Colonic mucosa (tissue), 4 donors: ENCODE results near the gene AFF3. TPM values are rescaled to one million over a fixed set of nuclear protein-coding genes. Genes with fewer than 3 reads are reported as not detected.

Experiments
- DNase-seq: peaks from one replicate; pipeline ENCODE4 v3.0.0-alpha.2; 2020
- H3K27ac ChIP-seq: fragments of 200-600 bp; one replicate; pipeline ENCODE4 v1.8.0; 2021
- H3K27me3 ChIP-seq: fragments of 200-600 bp; one replicate; pipeline ENCODE4 v1.8.0; 2021
- H3K36me3 ChIP-seq: fragments of 200-600 bp; one replicate; pipeline ENCODE4 v1.8.0; 2021
- H3K4me1 ChIP-seq: fragments of 200-600 bp; one replicate; pipeline ENCODE4 v1.8.0; 2021; ENCODE audit warnings: mild to moderate bottlenecking
- H3K4me3 ChIP-seq: fragments of 200-600 bp; one replicate; pipeline ENCODE4 v1.8.0; 2021
- H3K9ac ChIP-seq, 2 donors: one replicate each; pipeline ENCODE4 v1.7.0; 2013; ENCODE audit warnings: control low read depth in 2 of 2, low read depth in 2 of 2, low read length in 2 of 2
- H3K9me3 ChIP-seq: fragments of 200-600 bp; one replicate; pipeline ENCODE4 v1.8.0; 2021
- intact Hi-C: fragments of 100-400 bp; cut with DNase I; formaldehyde crosslinking; loops from one replicate; pipeline ENCODE4 v1.14.1; 2022
- total RNA-seq, 2 donors: library from RNA; stranded (reverse); fragmentation: NEBNext Ultra II Directional in 1 of 2; extraction: Animal tissue kit (Norgen Biotek cat#: 25700) in 1 of 2; gene quantifications; one replicate each; pipeline ENCODE4 v1.2.1, GENCODE V29; 2021
- TF ChIP-seq, protein P1 (sequence below): fragments of 200-600 bp; IDR thresholded peaks from one replicate; pipeline ENCODE4 v1.8.0; 2022; ENCODE audit warnings: antibody characterized with exemption, mild to moderate bottlenecking
- donor health status: healthy.
- donor health status: DM: no; HTN: no; CAD: no.
- donor health status: DM: no; HTN: no; CAD: no.

AFF3 gene
- total RNA-seq, 2 donors from 2014 or later = 0.86 to 2.6 TPM

DNA sequence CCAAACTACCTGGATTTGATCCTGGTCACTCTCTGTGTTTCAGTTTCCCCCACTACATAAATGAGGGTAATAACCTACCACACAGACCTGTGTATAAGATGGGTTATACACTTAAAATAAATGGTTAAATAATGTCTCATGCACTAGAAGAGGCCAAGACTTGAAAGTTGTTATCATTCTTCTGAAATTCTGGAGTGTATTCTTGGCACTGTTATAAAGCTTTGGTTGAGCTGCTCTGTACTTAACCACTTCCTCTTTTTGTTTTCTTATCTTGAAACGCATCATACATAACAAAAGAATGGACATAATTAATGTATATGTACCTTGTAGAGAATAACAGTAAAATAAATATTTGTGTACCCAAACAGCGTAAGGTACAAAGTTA lies 281.0 kb downstream of the AFF3 start:
- intact Hi-C loops = no loop called here
- Histone ChIP-seq H3K36me3 (no peaks in the 10 kb centered on the region), H3K9ac (no peak overlapping the region), H3K4me1 (no peaks in the 10 kb centered on the region), H3K4me3 (no peak overlapping the region), H3K9me3 (no peaks in the 10 kb centered on the region), H3K27ac (no peak overlapping the region), H3K27me3 (no peaks in the 10 kb centered on the region)
- TF ChIP-seq, protein P1, sequence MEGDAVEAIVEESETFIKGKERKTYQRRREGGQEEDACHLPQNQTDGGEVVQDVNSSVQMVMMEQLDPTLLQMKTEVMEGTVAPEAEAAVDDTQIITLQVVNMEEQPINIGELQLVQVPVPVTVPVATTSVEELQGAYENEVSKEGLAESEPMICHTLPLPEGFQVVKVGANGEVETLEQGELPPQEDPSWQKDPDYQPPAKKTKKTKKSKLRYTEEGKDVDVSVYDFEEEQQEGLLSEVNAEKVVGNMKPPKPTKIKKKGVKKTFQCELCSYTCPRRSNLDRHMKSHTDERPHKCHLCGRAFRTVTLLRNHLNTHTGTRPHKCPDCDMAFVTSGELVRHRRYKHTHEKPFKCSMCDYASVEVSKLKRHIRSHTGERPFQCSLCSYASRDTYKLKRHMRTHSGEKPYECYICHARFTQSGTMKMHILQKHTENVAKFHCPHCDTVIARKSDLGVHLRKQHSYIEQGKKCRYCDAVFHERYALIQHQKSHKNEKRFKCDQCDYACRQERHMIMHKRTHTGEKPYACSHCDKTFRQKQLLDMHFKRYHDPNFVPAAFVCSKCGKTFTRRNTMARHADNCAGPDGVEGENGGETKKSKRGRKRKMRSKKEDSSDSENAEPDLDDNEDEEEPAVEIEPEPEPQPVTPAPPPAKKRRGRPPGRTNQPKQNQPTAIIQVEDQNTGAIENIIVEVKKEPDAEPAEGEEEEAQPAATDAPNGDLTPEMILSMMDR = no peak
- DNase-seq = no peak

DNA sequence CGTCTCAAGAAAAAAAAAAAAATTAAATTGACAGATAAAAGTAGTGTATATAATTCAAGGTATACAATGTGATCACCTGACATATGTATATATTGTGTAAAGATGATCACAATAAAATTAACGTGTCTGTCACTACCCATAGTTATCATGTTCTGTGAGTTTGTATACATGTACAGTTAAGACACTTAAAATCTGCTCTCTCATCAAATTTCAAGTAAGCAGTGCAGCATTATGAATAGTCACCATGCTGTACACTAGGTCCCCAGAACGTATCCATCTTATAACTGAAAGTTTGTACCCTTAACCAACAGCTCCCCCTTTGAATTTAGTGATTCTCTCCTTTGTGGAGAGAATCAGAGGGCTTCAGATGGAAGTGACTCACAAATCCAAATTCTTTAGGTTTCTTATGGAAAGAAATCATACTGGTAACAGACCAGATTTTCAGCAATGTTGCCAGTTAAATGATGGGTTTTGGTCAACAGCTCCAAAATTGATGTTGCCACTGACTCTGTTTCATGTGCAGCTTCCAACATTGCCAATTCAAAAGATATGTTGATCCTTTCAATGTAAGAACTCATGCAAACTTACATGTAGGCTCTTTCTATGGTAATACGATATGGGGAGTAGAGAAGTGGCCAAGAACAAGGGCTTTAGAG lies 281.5 kb downstream of the AFF3 start:
- DNase-seq = no peak
- intact Hi-C loops = no loop called here
- TF ChIP-seq, protein P1 = no peak
- H3K9ac ChIP-seq = no peak overlapping the region
- H3K36me3 ChIP-seq = no peaks in the 10 kb centered on the region
- H3K27me3 ChIP-seq = no peaks in the 10 kb centered on the region
- no peaks in the 10 kb centered on the region for H3K4me1 ChIP-seq
- no peak overlapping the region for H3K27ac ChIP-seq
- no peak overlapping the region for H3K4me3 ChIP-seq
- no peaks in the 10 kb centered on the region for H3K9me3 ChIP-seq

DNA sequence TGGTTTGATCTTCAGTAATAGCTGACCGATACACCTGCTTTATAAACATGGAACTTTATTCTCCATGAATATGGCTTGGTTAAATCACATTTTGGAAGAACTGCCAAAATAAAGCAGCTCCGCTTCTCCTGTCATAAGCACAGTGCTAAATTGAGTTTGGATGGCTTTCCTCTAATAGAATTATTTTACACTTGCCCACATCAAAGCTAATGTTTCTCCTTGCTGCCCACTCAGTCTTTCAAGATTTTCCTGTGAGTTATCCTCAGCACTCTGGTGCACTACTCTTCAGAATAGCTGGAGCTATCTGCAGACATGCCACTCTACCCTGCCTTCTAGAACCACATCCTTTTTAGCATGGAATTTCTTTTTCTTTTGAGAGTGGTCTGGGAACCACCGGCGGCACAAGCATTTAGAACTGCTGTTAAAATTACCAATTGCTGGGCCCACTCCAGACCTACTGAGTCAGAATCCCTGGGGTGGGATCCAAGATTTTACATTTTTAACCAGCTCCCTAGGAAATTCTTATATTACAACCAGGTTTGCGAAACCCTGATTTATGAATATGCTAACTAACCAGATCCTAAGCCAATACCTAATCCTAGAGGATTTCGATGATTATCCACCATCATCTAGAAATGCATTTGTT lies 283.3 kb downstream of the AFF3 start:
- no peaks in the 10 kb centered on the region for H3K9me3 ChIP-seq
- H3K27ac ChIP-seq = no peak overlapping the region
- TF ChIP-seq, protein P1 = no peak
- intact Hi-C loops = no loop called here
- no peaks in the 10 kb centered on the region for H3K4me1 ChIP-seq
- H3K4me3 ChIP-seq = no peak overlapping the region
- no peak for DNase-seq
- H3K27me3 ChIP-seq = no peaks in the 10 kb centered on the region
- no peaks in the 10 kb centered on the region for H3K36me3 ChIP-seq
- no peak overlapping the region for H3K9ac ChIP-seq

DNA sequence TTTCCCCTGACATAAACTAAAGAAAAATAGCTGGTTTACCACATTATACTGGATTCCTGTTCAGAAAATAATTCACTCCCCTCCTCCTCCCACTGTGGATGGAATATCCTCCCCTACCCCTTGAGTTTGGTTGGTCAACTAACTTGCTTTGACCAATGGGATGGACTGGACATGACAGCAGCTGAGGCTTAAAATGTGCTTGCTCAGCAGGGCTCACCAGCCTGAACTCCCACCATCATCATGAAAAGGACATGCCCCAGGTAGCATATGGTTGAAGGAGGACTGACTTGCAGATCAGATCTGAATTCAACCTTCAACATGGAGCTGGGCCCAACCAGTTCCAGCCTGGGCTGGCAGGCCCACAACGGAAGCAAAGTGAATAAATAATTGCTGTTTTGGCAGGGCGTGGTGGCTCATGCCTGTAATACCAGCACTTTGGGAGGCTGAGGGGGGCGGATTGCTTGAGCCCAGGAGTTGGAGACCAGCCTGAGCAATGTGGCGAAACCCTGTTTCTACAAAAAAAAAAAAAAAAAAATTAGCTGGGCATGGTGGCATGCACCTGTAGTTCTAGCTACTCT lies 284.4 kb downstream of the AFF3 start:
- TF ChIP-seq, protein P1 = no peak

DNA sequence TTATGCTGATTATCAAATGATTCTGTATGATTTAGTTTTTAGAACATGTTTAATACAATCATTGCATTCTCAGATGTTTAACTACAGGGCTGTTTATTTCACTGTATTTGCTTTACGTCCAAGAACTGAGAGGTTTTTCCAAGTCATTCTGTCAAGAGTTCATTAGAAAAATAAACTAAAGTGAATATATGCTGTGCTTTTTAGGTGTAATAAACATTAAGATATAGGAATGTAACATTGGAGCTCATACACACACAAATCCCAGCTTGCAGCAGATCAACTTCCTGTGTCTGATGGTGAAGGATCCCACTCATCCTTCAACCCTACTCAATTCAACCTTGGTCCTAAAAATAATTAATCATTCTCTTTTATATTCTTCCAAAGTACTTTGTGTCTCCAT lies 285.0 kb downstream of the AFF3 start:
- Histone ChIP-seq H3K36me3 (no peaks in the 10 kb centered on the region), H3K9me3 (no peaks in the 10 kb centered on the region), H3K4me3 (no peak overlapping the region), H3K27ac (no peak overlapping the region), H3K4me1 (no peaks in the 10 kb centered on the region), H3K27me3 (no peaks in the 10 kb centered on the region), H3K9ac (no peak overlapping the region)
- TF ChIP-seq, protein P1 = no peak
- no peak for DNase-seq
- intact Hi-C loops = no loop called here

More for the DNA sequence above, 284.4 kb downstream of the AFF3 start:
- intact Hi-C loops = no loop called here
- Histone ChIP-seq H3K9ac (no peak overlapping the region), H3K27me3 (no peaks in the 10 kb centered on the region), H3K27ac (no peak overlapping the region), H3K9me3 (no peaks in the 10 kb centered on the region), H3K4me1 (no peaks in the 10 kb centered on the region), H3K4me3 (no peak overlapping the region), H3K36me3 (no peaks in the 10 kb centered on the region)
- no peak for DNase-seq
